Panc1 (cell line): ENCODE measurements around the gene TMEM201. TPM values are rescaled to one million over a fixed set of nuclear protein-coding genes. Genes with fewer than 3 reads are reported as not detected.

Source experiments
- ATAC-seq: fragments of 200-7000 bp; cut with Tn5 transposase; 2 replicates; pipeline ENCODE4 v1.9.1; 2020; ENCODE audit warnings: mild to moderate bottlenecking, moderate library complexity
- BruUV-seq: library from RNA; stranded (reverse); fragments of 400-500 nt; replicated peaks from 2 replicates; lab custom pipeline; 2021; lab: Mats Ljungman, UMichigan
- CTCF ChIA-PET: fragments of 300-600 bp; sonication (Branson Sonifier 250); formaldehyde crosslinking; loops from one replicate; lab custom pipeline; 2022; ENCODE audit warnings: antibody characterized with exemption; lab: Charles Lee
- POLR2A ChIA-PET: fragments of 300-600 bp; sonication (Branson Sonifier 250); formaldehyde crosslinking; loops from one replicate; lab custom pipeline; 2022; ENCODE audit warnings: antibody characterized with exemption; lab: Charles Lee
- DNase-seq: peaks from one replicate; pipeline ENCODE4 v3.0.0-alpha.2; 2010; ENCODE audit warnings: low read depth, low spot score
- H3K27ac ChIP-seq: 2 replicates; pipeline ENCODE4 v1.5.1; 2011; ENCODE audit warnings: mild to moderate bottlenecking, low read length, inconsistent platforms
- H3K27me3 ChIP-seq: fragments of 200-500 bp; sonication (Bioruptor generic); 2 replicates; pipeline ENCODE4 v1.6.0; 2014; ENCODE audit warnings: low read length, inconsistent platforms; ENCODE audit not compliant: control insufficient read depth, insufficient read depth
- H3K36me3 ChIP-seq: fragments of 200-500 bp; sonication (Bioruptor generic); 2 replicates; pipeline ENCODE4 v1.5.1; 2014; ENCODE audit warnings: inconsistent platforms, mild to moderate bottlenecking, low read length, moderate library complexity; ENCODE audit not compliant: control insufficient read depth, insufficient read depth
- H3K4me1 ChIP-seq: 2 replicates; pipeline ENCODE4 v1.5.1; 2011; ENCODE audit warnings: inconsistent platforms, mild to moderate bottlenecking, low read length, moderate library complexity; ENCODE audit not compliant: control insufficient read depth, insufficient read depth
- H3K4me3 ChIP-seq, 2 experiments: 2 replicates each; pipeline ENCODE4 v1.5.1; 2011 to 2012; ENCODE audit warnings: low read depth in 2 of 2, low read length in 2 of 2, mild to moderate bottlenecking in 2 of 2, inconsistent platforms in 1 of 2, moderate library complexity in 1 of 2
- H3K9me3 ChIP-seq: fragments of 200-500 bp; sonication (Bioruptor generic); 2 replicates; pipeline ENCODE4 v1.5.1; 2014; ENCODE audit warnings: low read depth, mild to moderate bottlenecking, inconsistent platforms, low read length, moderate library complexity; ENCODE audit not compliant: control insufficient read depth, insufficient read depth
- CTCF ChIP-seq: fragments of 450-650 bp; IDR thresholded peaks from 2 replicates; pipeline ENCODE4 v1.5.1; 2017; ENCODE audit warnings: mild to moderate bottlenecking
- POLR2AphosphoS5 ChIP-seq: IDR thresholded peaks from 2 replicates; pipeline ENCODE4 v1.6.1; 2012; ENCODE audit warnings: mild to moderate bottlenecking, low read depth, low read length, moderate library complexity
- SIN3A ChIP-seq: IDR thresholded peaks from 2 replicates; pipeline ENCODE4 v1.6.1; 2012; ENCODE audit warnings: low read depth, mild to moderate bottlenecking, low read length, moderate library complexity, borderline replicate concordance; ENCODE audit not compliant: insufficient read depth
- TCF7L2 ChIP-seq: IDR thresholded peaks from 2 replicates; pipeline ENCODE4 v1.6.1; 2011; ENCODE audit warnings: mild to moderate bottlenecking, low read depth, low read length, inconsistent platforms
- in situ Hi-C: cut with HindIII; loops from 2 replicates; pipeline ENCODE4 v1.10.0; 2016; ENCODE audit warnings: low sequenced_read_pairs, low pct_unique_long_range_greater_than_20kb
- intact Hi-C: fragments of 100-400 bp; cut with micrococcal nuclease; formaldehyde crosslinking; loops from one replicate; pipeline ENCODE4 v1.10.0; 2022; ENCODE audit not compliant: unreplicated experiment
- total RNA-seq: library from RNA; stranded (reverse); gene quantifications from one replicate; pipeline ENCODE4 v1.2.1, GENCODE V29; 2021; ENCODE audit not compliant: unreplicated experiment
- TF ChIP-seq, protein P1 (sequence below), 2 experiments: IDR thresholded peaks; 2 replicates each; pipeline ENCODE4 v1.6.1; 2011 to 2012; ENCODE audit warnings: low read depth in 2 of 2, control low read depth in 1 of 2, low read length in 1 of 2, mild to moderate bottlenecking in 1 of 2, moderate library complexity in 1 of 2; ENCODE audit not compliant: insufficient read depth in 1 of 2

TMEM201 gene
- total RNA-seq, 1 experiment from 2014 or later: 26.5 TPM

GRCh38 chr1:9597361-9598315, 8.9 kb downstream of the TMEM201 start:
- DNase-seq: no peak
- Histone ChIP-seq H3K9me3 (no peaks in the 10 kb centered on the region), H3K36me3 (no peaks in the 10 kb centered on the region), H3K4me1 (peaks cover 5% of the 10 kb centered on the region; the same call in 1 of the 2 replicates), H3K27ac (no peak overlapping the region), H3K27me3 (no peaks in the 10 kb centered on the region), H3K4me3 (no peak overlapping the region)
- CTCF ChIA-PET: no interaction called here
- in situ Hi-C loops (no loop called here), intact Hi-C loops (no loop called here)
- no TSS peak for BruUV-seq
- POLR2A ChIA-PET: interaction anchor here (0.5 to 0.6 kb wide), 2 partner anchors 307 to 555 kb away, joined by 3 to 12 read pairs; no protein-coding TSS in a partner anchor
- TF ChIP-seq TCF7L2 (no peak), POLR2AphosphoS5 (no peak), CTCF (no peak), SIN3A (no peak)
- TF ChIP-seq, protein P1, sequence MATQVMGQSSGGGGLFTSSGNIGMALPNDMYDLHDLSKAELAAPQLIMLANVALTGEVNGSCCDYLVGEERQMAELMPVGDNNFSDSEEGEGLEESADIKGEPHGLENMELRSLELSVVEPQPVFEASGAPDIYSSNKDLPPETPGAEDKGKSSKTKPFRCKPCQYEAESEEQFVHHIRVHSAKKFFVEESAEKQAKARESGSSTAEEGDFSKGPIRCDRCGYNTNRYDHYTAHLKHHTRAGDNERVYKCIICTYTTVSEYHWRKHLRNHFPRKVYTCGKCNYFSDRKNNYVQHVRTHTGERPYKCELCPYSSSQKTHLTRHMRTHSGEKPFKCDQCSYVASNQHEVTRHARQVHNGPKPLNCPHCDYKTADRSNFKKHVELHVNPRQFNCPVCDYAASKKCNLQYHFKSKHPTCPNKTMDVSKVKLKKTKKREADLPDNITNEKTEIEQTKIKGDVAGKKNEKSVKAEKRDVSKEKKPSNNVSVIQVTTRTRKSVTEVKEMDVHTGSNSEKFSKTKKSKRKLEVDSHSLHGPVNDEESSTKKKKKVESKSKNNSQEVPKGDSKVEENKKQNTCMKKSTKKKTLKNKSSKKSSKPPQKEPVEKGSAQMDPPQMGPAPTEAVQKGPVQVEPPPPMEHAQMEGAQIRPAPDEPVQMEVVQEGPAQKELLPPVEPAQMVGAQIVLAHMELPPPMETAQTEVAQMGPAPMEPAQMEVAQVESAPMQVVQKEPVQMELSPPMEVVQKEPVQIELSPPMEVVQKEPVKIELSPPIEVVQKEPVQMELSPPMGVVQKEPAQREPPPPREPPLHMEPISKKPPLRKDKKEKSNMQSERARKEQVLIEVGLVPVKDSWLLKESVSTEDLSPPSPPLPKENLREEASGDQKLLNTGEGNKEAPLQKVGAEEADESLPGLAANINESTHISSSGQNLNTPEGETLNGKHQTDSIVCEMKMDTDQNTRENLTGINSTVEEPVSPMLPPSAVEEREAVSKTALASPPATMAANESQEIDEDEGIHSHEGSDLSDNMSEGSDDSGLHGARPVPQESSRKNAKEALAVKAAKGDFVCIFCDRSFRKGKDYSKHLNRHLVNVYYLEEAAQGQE (IDR thresholded peaks at IDR 0.05; ENCODE audit: insufficient read depth in 1 of 2, low read depth in 2 of 2, low read length in 1 of 2): no peak
- no peak for ATAC-seq

DNA sequence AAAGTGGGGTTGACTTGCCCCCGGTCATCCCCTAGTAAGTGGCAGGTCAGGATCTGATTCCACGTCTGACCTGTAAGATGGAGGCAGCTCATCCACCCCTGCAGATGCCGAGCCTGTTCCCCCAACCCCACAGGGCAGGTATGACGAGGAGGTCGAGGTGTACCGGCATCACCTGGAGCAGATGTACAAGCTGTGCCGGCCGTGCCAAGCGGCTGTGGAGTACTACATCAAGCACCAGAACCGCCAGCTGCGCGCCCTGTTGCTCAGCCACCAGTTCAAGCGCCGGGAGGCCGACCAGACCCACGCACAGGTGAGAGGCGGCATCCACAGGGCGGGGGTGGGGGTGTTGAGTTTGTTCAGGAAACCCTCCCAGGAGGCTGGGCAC, 9.6 kb downstream of the TMEM201 start:
- no peak overlapping the region for H3K4me3 ChIP-seq
- POLR2A ChIA-PET: interaction anchor here (0.6 kb wide), 1 partner anchor 308 kb away, joined by 3 read pairs; no protein-coding TSS in a partner anchor
- BruUV-seq: no TSS peak
- in situ Hi-C loops: no loop called here
- H3K36me3 ChIP-seq: no peaks in the 10 kb centered on the region
- CTCF ChIA-PET: no interaction called here
- intact Hi-C loops: no loop called here
- H3K27ac ChIP-seq: no peak overlapping the region
- DNase-seq (no peak), ATAC-seq (no peak)
- H3K27me3 ChIP-seq: no peaks in the 10 kb centered on the region
- TF ChIP-seq SIN3A: no peak
- no peak for TF ChIP-seq CTCF
- no peak for TF ChIP-seq TCF7L2
- TF ChIP-seq POLR2AphosphoS5: no peak
- TF ChIP-seq, protein P1 (IDR thresholded peaks at IDR 0.05; ENCODE audit: insufficient read depth in 1 of 2, low read depth in 2 of 2, low read length in 1 of 2): no peak
- no peaks in the 10 kb centered on the region for H3K9me3 ChIP-seq
- peaks cover 5% of the 10 kb centered on the region; the same call in 1 of the 2 replicates for H3K4me1 ChIP-seq
